Amniotic stem cell (primary cell): ENCODE data around the gene TFDP1.
"Not testable (repeated sequence)": the region's sequence is repeated elsewhere in the genome, so short reads cannot be mapped to it uniquely, and the experiment has no call there.

ENCODE experiments used
- DNase-seq: peaks from one replicate; lab custom pipeline; 2025; lab: John Stamatoyannopoulos, UW

The TFDP1 gene

GRCh38 chr13:113618455-113618854, 33.9 kb downstream of the TFDP1 start:
- no peak for DNase-seq

GRCh38 chr13:113620036-113620796, 35.7 kb downstream of the TFDP1 start:
- no peak for DNase-seq

- no peak for DNase-seq
Observed at GRCh38 chr13:113621046-113621445, 36.5 kb downstream of the TFDP1 start.

- DNase-seq, result not testable (repeated sequence)
Observed at GRCh38 chr13:113621498-113621897, 36.9 kb downstream of the TFDP1 start.

GRCh38 chr13:113621986-113622550, 37.5 kb downstream of the TFDP1 start:
- not testable (repeated sequence) for DNase-seq

- DNase-seq, result no peak
Observed at GRCh38 chr13:113622791-113623490, 38.4 kb downstream of the TFDP1 start.

- no peak for DNase-seq
Observed at GRCh38 chr13:113623491-113624234, 39.1 kb downstream of the TFDP1 start.

- DNase-seq, result no peak
Observed at GRCh38 chr13:113624235-113624587, 39.7 kb downstream of the TFDP1 start.

- not testable (repeated sequence) for DNase-seq
Observed at GRCh38 chr13:113624640-113625304, 40.2 kb downstream of the TFDP1 start.

- DNase-seq, result peak; percentile 30
Observed at GRCh38 chr13:113625965-113626721, 41.6 kb downstream of the TFDP1 start.

GRCh38 chr13:113627136-113627535, 42.6 kb downstream of the TFDP1 start:
- DNase-seq, result no peak

- no peak for DNase-seq
Observed at GRCh38 chr13:113628291-113629270, 44.0 kb downstream of the TFDP1 start.

- no peak for DNase-seq
Observed at GRCh38 chr13:113629866-113630265, 45.3 kb downstream of the TFDP1 start.

- no peak for DNase-seq
Observed at GRCh38 chr13:113630296-113630695, 45.7 kb downstream of the TFDP1 start.

- no peak for DNase-seq
Observed at GRCh38 chr13:113630804-113631203, 46.3 kb downstream of the TFDP1 start.

GRCh38 chr13:113631341-113632095, 47.0 kb downstream of the TFDP1 start:
- no peak for DNase-seq

GRCh38 chr13:113632706-113633484, 48.3 kb downstream of the TFDP1 start:
- DNase-seq, result no peak

- no peak for DNase-seq
Observed at GRCh38 chr13:113633485-113633873, 48.9 kb downstream of the TFDP1 start.
